CD4-positive, alpha-beta T cell treated with Interleukin-12 subunit alpha and Interleukin-12 subunit beta, for 1 hour (primary cell): ENCODE data around the gene KCNIP1.
"Not testable (repeated sequence)": the region's sequence is repeated elsewhere in the genome, so short reads cannot be mapped to it uniquely, and the experiment has no call there.

Source experiments
- DNase-seq: peaks from one replicate; pipeline ENCODE4 v3.0.0-alpha.2; 2020

Gene KCNIP1

GRCh38 chr5:170538696-170539586, 35.1 kb downstream of the KCNIP1 start:
- no peak for DNase-seq

- no peak for DNase-seq
Measured at GRCh38 chr5:170540271-170540670, 36.5 kb downstream of the KCNIP1 start.

DNA sequence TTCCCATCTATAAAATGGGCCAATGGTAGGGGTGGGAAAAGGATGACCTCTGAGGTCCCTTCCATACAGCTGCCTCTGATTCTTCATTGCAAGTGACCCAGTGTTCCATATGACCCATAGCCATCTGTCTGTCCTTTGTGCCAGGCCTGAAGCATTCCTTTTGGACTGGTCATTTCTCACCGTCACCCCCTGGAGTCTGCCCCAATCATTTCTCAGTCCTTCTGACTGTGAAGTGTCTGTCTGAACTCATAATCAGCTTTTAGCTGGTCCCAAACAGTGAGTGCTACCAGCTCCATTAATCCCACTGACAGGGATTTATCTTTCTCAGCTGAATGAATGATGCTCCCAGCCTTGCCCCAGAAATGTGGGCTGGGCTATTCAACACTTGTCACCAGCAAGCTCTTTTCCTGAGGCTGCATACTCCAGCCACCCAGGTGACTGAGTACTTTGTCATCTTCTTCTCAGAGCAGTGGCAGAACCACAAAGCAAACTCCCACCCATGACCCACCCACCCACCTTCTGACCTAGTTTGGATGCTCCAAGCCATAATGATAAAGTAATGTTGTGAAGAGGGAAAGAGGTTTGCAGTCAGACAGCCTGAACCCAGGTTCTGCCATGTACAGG, 37.4 kb downstream of the KCNIP1 start:
- no peak for DNase-seq

GRCh38 chr5:170542691-170543293, 39.0 kb downstream of the KCNIP1 start:
- DNase-seq: no peak

DNA sequence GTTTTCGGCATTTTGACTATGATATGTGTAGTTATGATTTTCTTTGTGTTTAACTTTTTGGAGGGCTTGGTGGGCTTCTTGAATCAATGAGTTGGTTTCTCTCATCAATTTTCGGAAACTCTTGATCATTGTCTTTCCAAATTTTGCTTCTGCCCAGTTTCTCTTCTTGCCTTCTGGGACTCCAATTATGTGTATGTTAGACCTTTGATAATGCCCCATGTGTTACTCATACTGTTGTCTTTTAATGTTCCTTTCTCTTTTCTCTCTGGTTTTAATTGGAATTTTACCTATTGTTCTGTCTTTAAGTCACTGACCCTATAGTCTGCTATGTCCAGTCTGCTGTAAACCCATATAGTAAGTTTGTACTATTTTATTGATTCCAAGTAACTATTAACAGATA, 41.5 kb downstream of the KCNIP1 start:
- DNase-seq: no peak

DNA sequence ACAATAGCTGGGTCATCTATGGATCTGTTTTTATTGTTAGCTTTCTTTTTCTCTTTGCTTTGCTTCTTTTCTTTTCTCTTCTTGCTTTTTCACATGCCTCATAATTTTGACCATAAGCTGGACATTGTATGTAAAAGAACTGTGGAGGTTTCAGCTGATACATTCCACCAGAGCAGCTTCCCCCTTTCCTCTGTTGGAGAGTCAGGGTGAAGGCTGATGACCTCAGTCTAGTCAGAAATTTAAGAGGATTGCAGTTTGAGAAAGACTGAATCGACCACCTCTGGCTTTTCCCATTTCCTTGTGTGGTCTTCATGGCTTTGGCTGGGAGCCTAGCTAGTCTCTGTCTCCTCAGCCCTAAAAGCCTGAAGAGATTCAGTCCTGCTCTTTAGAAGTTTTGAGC, 42.0 kb downstream of the KCNIP1 start:
- DNase-seq: no peak

DNA sequence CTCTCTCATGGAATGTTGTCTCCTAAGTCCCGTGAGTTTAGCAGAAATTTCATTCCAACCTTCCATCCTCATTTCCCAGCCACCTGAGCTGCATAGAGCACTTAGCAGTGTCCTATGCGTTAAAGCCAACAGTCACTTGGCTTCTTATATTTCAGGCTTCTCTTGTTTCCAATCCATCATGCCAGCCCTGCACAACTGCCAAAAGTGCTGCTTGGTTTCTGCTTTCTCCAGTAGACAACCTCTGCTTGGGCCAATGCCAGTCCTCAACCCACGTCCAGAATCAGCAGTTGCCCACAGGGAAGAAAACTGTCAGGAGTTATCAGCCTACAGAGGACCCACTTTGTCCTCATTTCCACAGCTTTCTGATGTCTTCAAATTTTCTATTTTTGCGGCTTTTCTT, 42.5 kb downstream of the KCNIP1 start:
- no peak for DNase-seq

GRCh38 chr5:170550382-170550781, 46.6 kb downstream of the KCNIP1 start:
- not testable (repeated sequence) for DNase-seq

DNA sequence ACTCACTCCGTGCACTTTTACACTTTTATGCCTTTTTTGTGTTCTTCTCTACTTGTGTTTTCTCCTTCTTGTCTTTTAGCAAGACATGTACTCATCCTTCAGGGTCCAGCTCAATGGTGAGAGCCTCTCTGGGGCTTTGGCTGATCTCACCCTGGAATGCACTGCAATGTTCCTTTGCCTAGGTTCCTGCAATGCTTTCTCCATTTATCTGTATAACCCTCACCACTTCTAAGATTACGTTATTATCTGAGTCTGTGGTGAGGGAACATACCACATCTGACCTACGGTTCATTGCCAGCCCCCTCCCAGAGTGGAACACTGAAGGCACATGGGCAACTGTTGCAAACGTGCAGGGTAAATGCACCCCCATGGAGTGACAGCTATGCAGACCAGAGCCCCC, 47.3 kb downstream of the KCNIP1 start:
- DNase-seq: no peak

GRCh38 chr5:170551622-170552021, 47.8 kb downstream of the KCNIP1 start:
- DNase-seq: no peak

- DNase-seq: no peak
Measured at GRCh38 chr5:170552621-170553115, 48.8 kb downstream of the KCNIP1 start.

- no peak for DNase-seq
Measured at GRCh38 chr5:170553218-170553617, 49.4 kb downstream of the KCNIP1 start.

GRCh38 chr5:170554521-170555267, 50.9 kb downstream of the KCNIP1 start:
- no peak for DNase-seq

- no peak for DNase-seq
Measured at GRCh38 chr5:170557314-170557713, 53.5 kb downstream of the KCNIP1 start.

DNA sequence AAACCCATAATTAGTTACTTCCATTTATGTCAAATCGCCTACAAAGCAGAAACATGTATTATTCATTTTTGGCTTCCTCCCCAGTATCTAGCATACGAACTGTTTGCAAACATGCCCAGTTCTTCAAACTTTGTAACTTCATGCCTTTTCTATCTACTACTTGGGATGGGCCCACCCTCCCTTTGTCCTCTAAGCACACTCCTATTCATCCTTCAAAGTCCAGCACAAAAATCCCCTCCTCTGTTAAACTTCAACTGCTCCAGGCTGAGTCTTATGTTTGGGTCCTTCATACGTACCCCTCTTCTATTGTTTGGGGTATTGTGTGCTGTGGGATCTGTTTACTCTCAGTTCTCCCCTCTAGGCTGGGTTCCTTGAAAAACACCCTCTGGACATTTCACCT, 55.5 kb downstream of the KCNIP1 start:
- DNase-seq: no peak

GRCh38 chr5:170560938-170561337, 57.1 kb downstream of the KCNIP1 start:
- DNase-seq: no peak

DNA sequence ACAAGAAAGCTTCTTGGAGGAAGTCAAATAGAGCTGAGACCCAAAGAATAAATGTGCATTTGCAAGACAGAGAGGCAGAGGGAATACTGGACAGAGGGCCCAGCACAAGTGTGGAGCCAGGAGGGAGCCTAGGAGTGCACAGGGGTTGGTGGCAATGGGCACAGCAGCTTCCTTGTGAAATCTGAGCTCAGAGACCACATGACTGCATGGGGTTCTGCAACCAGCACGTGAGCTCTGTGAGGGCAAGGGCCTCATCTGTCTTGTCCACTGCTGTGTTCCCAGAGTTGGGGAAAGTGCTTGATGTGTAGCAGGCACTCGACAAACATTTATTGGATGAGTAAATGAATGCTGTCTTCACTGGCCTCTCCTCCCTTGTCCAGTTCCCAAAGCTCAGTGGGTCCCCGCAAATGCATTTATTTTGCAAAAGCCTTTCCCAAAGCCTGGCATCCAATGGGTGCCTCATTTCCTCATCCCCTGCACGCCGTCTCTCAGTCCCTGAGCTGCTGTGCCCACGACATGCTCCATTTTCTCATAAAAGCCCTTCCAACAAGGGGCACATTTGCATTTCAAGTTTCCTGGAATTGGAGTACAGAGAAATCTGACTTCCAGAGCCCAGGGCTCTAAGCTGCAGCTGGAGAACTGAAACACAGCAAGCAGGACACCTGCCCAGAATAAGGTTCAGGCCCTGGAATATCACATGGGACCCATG, 58.5 kb downstream of the KCNIP1 start:
- DNase-seq: no peak

- DNase-seq: no peak
Measured at GRCh38 chr5:170562875-170563228, 59.0 kb downstream of the KCNIP1 start.

- DNase-seq: no peak
Measured at GRCh38 chr5:170563824-170564567, 60.2 kb downstream of the KCNIP1 start.

GRCh38 chr5:170565072-170565471, 61.3 kb downstream of the KCNIP1 start:
- no peak for DNase-seq

DNA sequence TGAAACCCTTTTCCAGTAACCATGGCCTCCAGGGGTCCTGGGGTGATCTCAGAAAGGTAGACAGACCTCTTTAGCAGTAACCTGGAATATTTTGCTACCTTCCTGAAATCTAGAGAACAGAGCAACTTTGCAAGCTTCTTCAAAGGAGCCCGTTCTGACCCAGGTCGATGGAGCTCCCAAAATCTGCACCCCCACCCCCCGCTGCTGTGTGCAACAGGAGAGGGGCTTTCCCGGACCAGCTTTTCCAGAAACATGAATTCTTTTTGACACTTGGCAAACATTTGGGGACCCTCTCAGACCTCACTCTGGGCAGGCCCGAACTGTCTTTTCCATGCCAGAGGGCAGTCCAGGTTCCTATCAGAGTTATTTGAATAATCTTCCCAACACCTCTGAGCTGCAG, 65.3 kb downstream of the KCNIP1 start:
- DNase-seq: no peak

DNA sequence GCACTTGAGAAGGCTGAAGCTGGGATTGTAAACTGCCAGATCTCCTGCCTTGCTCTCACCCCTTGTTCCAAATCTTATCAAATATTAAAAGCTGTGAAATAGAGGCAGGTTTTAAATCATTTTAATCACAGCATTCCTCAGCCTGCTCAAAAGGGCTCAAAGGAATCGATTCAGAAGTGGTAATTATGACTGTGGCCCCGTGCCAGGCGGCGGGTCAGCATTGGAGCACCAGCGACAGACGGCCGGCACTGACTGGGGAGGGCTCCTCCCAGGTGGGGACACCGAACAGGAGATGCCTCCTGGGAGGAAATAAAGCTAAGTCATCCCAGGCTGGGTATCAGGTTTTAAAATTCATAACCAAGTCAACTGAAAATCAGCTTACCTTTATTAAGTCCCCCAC, 66.7 kb downstream of the KCNIP1 start:
- DNase-seq: no peak
